Mucosa of descending colon (tissue), 3 donors: ENCODE results near the gene KLF16. TPM values are rescaled to one million over a fixed set of nuclear protein-coding genes. Genes with fewer than 3 reads are reported as not detected.

ENCODE experiments used
- ATAC-seq: fragments of 200-7000 bp; cut with Tn5 transposase; one replicate; pipeline ENCODE4 v1.9.1; 2020; ENCODE audit warnings: mild to moderate bottlenecking, moderate library complexity
- DNase-seq, 3 donors: peaks; one replicate each; pipeline ENCODE4 v3.0.0-alpha.2; 2020
- H3K36me3 ChIP-seq: fragments of 200-600 bp; one replicate; pipeline ENCODE4 v1.8.0; 2021; ENCODE audit warnings: low read depth, mild to moderate bottlenecking
- H3K4me1 ChIP-seq: fragments of 200-600 bp; one replicate; pipeline ENCODE4 v1.8.0; 2021; ENCODE audit warnings: low read depth, mild to moderate bottlenecking
- H3K4me3 ChIP-seq: fragments of 200-600 bp; one replicate; pipeline ENCODE4 v1.8.0; 2021; ENCODE audit warnings: mild to moderate bottlenecking
- H3K9me3 ChIP-seq: fragments of 200-600 bp; one replicate; pipeline ENCODE4 v1.8.0; 2021; ENCODE audit warnings: mild to moderate bottlenecking
- CTCF ChIP-seq: fragments of 200-600 bp; IDR thresholded peaks from one replicate; pipeline ENCODE4 v1.8.0; 2022; ENCODE audit warnings: antibody characterized with exemption, mild to moderate bottlenecking
- intact Hi-C, 2 donors: fragments of 100-400 bp; cut with DNase I in 1 of 2; cut with micrococcal nuclease in 1 of 2; formaldehyde crosslinking; loops; one replicate each; pipeline versions ENCODE4 v1.11.0 to v1.11.1; 2022; cut with DNase I, micrococcal nuclease
- microRNA-seq: library from miRNA; unstranded; fragments of <30 nt; microRNA quantifications from one replicate; pipeline ENCODE4, GENCODE V29; 2019
- total RNA-seq, 3 donors: library from RNA; stranded (reverse); fragmentation: NEBNext Ultra II Directional in 2 of 3; extraction: Animal tissue kit (Norgen Biotek cat#: 25700) in 2 of 3; gene quantifications; one replicate each; pipeline versions ENCODE4 v1.2.1 to v1.2.4, GENCODE V29; 2021 to 2023
- donor health status: DM: no; HTN: no; CAD: no; lungs with moderate emphysema.
- donor health status: DM: no; HTN: no; CAD: no.
- donor health status: DM: no; HTN: yes; CAD: no.

KLF16 gene
- total RNA-seq, 3 donors from 2014 or later, result 22.6 to 26.5 (median 25.6) TPM

- TF ChIP-seq CTCF, result no peak
- no peaks in the 10 kb centered on the region for H3K36me3 ChIP-seq
- no peaks in the 10 kb centered on the region for H3K4me1 ChIP-seq
- no peak for ATAC-seq
- intact Hi-C loops, result no loop called here
- no peaks in the 10 kb centered on the region for H3K9me3 ChIP-seq
- no peak for DNase-seq
- no peak overlapping the region for H3K4me3 ChIP-seq
These were observed 58.5 kb downstream of the KLF16 start for GRCh38 chr19:1804858-1805257.

Small RNA genes lying within 50 kb of the gene (microRNA-seq; reads per million reads assigned to microRNA genes)
- 1.2 reads per million for gene MIR1909

Other genes starting within 250 kb of the KLF16 start
- gene TCF3, start 211.0 kb downstream of the KLF16 start, total RNA-seq, result 10 to 100 TPM; 54.4 to 57.7 (median 57.4) TPM
- gene ONECUT3, start 110.1 kb downstream of the KLF16 start, total RNA-seq, result not detected
- gene ATP8B3, start 51.3 kb downstream of the KLF16 start, total RNA-seq, result 1 to 10 TPM in 1 of 3 donors, under 1 TPM in 2; 0.55 to 1.2 (median 0.80) TPM
- 10 to 100 TPM; 45.4 to 54.3 (median 50.2) TPM for gene REXO1, start 15.1 kb downstream of the KLF16 start, total RNA-seq
- gene ABHD17A, start 21.9 kb upstream of the KLF16 start, total RNA-seq, result 10 to 100 TPM; 60.9 to 65.8 (median 65.8) TPM
- 10 to 100 TPM; 12.5 to 21.9 (median 19.6) TPM for gene ADAT3, start 41.8 kb upstream of the KLF16 start, total RNA-seq
- gene SCAMP4, start 41.8 kb upstream of the KLF16 start, total RNA-seq, result 10 to 100 TPM; 57.2 to 61.3 (median 59.8) TPM
- 10 to 100 TPM; 51.8 to 58.6 (median 56.7) TPM for gene CSNK1G2, start 77.6 kb upstream of the KLF16 start, total RNA-seq
- 10 to 100 TPM; 66.0 to 82.3 (median 71.5) TPM for gene BTBD2, start 152.1 kb upstream of the KLF16 start, total RNA-seq
- gene MKNK2, start 187.7 kb upstream of the KLF16 start, total RNA-seq, result 100 to 1,000 TPM; 252 to 330 (median 304) TPM
- 10 to 100 TPM; 39.8 to 76.8 (median 43.7) TPM for gene MOB3A, start 232.7 kb upstream of the KLF16 start, total RNA-seq
- 1 to 10 TPM; 2.2 to 5.3 (median 3.4) TPM for gene IZUMO4, start 233.3 kb upstream of the KLF16 start, total RNA-seq